DND-41 (cell line): ENCODE data around the gene SH3RF3.

Experiments used
- ATAC-seq: fragments of 200-7000 bp; cut with Tn5 transposase; 3 replicates; pipeline ENCODE4 v1.9.1; 2021; ENCODE audit warnings: low read depth; ENCODE audit not compliant: insufficient read depth
- DNase-seq: peaks from one replicate; pipeline ENCODE4 v3.0.0-alpha.2; 2020
- H2AFZ ChIP-seq: 2 replicates; pipeline ENCODE4 v1.6.0; 2012; ENCODE audit warnings: low read depth, low read length
- H3K27ac ChIP-seq: 2 replicates; pipeline ENCODE4 v1.5.1; 2012; ENCODE audit warnings: low read length, inconsistent platforms
- H3K27me3 ChIP-seq: fragments of 200-600 bp; sonication (generic); 2 replicates; pipeline ENCODE4 v1.6.0; 2012; ENCODE audit warnings: low read length, mild to moderate bottlenecking, inconsistent platforms; ENCODE audit not compliant: insufficient read depth, poor library complexity
- H3K36me3 ChIP-seq: 2 replicates; pipeline ENCODE4 v1.5.1; 2012; ENCODE audit warnings: low read length, inconsistent platforms; ENCODE audit not compliant: insufficient read depth
- H3K4me1 ChIP-seq: 2 replicates; pipeline ENCODE4 v1.5.1; 2012; ENCODE audit warnings: mild to moderate bottlenecking, low read length; ENCODE audit not compliant: insufficient read depth
- H3K4me2 ChIP-seq: 2 replicates; pipeline ENCODE4 v1.6.0; 2012; ENCODE audit warnings: mild to moderate bottlenecking, moderate library complexity, low read length, inconsistent platforms; ENCODE audit not compliant: insufficient read depth
- H3K4me3 ChIP-seq, 2 experiments: fragments of 200-600 bp in 1 of 2; shearing (Covaris generic) in 1 of 2; 2 replicates each; pipeline ENCODE4 v1.5.1; 2012 to 2016; ENCODE audit warnings: inconsistent platforms in 2 of 2, low read length in 2 of 2, mild to moderate bottlenecking in 2 of 2, low read depth in 1 of 2, moderate library complexity in 1 of 2
- H3K79me2 ChIP-seq: 2 replicates; pipeline ENCODE4 v1.6.0; 2012; ENCODE audit warnings: low read length, inconsistent platforms; ENCODE audit not compliant: insufficient read depth
- H3K9ac ChIP-seq: 2 replicates; pipeline ENCODE4 v1.6.0; 2012; ENCODE audit warnings: low read depth, mild to moderate bottlenecking, inconsistent platforms, low read length, moderate library complexity
- H3K9me3 ChIP-seq: 2 replicates; pipeline ENCODE4 v1.5.1; 2012; ENCODE audit warnings: low read length, moderate library complexity, mild to moderate bottlenecking, inconsistent platforms; ENCODE audit not compliant: insufficient read depth, severe bottlenecking
- H4K20me1 ChIP-seq: 2 replicates; pipeline ENCODE4 v1.6.0; 2012; ENCODE audit warnings: low read length; ENCODE audit not compliant: insufficient read depth
- EZH2 ChIP-seq: IDR thresholded peaks from 3 replicates; pipeline ENCODE4 v1.6.1; 2012; ENCODE audit warnings: borderline replicate concordance, low read depth, mild to moderate bottlenecking, moderate library complexity, low read length, inconsistent platforms; ENCODE audit not compliant: severe bottlenecking
- TF ChIP-seq, protein P1 (sequence below): IDR thresholded peaks from 2 replicates; pipeline ENCODE4 v1.5.1; 2012; ENCODE audit warnings: borderline replicate concordance, low read length, moderate library complexity, mild to moderate bottlenecking; ENCODE audit not compliant: poor library complexity, severe bottlenecking; ENCODE audit errors: extremely low read depth

SH3RF3 gene

DNA sequence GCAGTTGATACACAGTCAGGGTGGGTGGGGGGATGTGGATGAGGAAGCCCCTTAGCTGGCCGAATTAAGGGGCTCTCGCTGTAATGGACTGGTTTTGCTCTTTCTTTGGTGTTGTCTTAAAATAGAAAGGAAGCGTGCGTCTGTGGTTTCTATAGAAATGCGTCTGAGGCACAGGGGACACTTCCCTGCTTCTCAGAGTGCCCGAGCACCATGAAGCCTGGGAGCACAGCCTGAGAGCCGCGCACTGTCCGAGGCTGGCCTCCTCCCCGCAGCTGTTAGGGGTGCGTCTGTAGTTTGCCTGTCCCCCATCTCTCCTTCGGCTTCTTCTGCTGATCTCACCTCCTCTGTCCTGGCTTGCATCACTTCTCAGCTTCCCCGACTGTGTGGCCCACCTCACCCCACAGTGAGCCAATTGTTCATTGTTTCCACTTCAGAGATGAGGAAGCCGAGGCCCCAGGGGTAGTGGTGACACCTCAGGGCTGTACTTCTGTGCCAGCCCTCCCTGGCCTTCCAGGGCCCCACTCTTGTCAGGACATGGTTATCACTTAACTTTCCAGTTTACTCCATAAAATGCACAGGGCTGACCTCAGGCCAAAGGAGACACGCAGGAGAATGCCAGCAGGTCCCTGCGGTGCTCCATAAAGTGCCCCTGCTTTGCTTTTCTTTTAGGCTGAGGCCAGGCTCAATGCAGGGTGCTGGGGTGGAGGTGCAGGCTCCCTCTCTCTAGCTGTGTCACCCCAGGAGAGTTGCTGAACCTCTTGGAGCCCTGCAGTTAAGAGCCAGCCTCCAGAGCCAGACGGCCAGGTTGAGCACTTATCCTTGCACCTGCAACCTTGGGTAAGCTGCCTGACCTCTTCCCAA lies 274.2 kb downstream of the SH3RF3 start:
- Histone ChIP-seq H3K79me2 (no peaks in the 10 kb centered on the region), H4K20me1 (peaks cover 5% of the 10 kb centered on the region; the same call in 1 of the 2 replicates), H3K4me2 (no peak overlapping the region), H3K27me3 (peaks cover 2% of the 10 kb centered on the region), H2AFZ (no peak overlapping the region), H3K27ac (no peak overlapping the region), H3K9ac (no peak overlapping the region), H3K4me3 (no peak overlapping the region), H3K36me3 (no peaks in the 10 kb centered on the region), H3K9me3 (no peaks in the 10 kb centered on the region), H3K4me1 (no peaks in the 10 kb centered on the region)
- DNase-seq (no peak), ATAC-seq (no peak)
- TF ChIP-seq EZH2: no peak
- TF ChIP-seq, protein P1, sequence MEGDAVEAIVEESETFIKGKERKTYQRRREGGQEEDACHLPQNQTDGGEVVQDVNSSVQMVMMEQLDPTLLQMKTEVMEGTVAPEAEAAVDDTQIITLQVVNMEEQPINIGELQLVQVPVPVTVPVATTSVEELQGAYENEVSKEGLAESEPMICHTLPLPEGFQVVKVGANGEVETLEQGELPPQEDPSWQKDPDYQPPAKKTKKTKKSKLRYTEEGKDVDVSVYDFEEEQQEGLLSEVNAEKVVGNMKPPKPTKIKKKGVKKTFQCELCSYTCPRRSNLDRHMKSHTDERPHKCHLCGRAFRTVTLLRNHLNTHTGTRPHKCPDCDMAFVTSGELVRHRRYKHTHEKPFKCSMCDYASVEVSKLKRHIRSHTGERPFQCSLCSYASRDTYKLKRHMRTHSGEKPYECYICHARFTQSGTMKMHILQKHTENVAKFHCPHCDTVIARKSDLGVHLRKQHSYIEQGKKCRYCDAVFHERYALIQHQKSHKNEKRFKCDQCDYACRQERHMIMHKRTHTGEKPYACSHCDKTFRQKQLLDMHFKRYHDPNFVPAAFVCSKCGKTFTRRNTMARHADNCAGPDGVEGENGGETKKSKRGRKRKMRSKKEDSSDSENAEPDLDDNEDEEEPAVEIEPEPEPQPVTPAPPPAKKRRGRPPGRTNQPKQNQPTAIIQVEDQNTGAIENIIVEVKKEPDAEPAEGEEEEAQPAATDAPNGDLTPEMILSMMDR: no peak

DNA sequence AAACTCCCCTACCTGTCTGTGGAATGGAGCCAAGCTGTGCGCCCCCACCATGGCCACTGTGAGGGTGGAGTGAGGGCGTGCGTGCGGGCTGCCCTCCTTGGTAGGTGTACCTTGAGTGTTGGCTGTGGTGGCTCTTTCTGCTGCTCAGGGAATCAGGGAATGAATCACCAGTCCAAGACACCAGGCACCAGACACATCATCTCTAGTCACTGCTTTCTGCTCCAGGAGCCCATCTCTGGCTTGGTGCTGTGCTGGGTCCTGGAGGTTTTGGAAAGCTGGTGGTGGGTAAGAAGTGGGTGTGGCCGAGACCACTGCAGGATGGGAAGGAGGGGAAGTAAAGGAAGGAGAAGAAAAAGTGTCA lies 274.8 kb downstream of the SH3RF3 start:
- H3K4me2 ChIP-seq: no peak overlapping the region
- no peak overlapping the region for H2AFZ ChIP-seq
- DNase-seq: no peak
- no peaks in the 10 kb centered on the region for H3K79me2 ChIP-seq
- no peak overlapping the region for H3K9ac ChIP-seq
- peaks cover 5% of the 10 kb centered on the region; the same call in 1 of the 2 replicates for H4K20me1 ChIP-seq
- no peak for ATAC-seq
- H3K36me3 ChIP-seq: no peaks in the 10 kb centered on the region
- H3K4me1 ChIP-seq: no peaks in the 10 kb centered on the region
- H3K27ac ChIP-seq: no peak overlapping the region
- H3K4me3 ChIP-seq: no peak overlapping the region
- TF ChIP-seq, protein P1: no peak
- no peak for TF ChIP-seq EZH2
- no peaks in the 10 kb centered on the region for H3K9me3 ChIP-seq
- peaks cover 5% of the 10 kb centered on the region for H3K27me3 ChIP-seq

DNA sequence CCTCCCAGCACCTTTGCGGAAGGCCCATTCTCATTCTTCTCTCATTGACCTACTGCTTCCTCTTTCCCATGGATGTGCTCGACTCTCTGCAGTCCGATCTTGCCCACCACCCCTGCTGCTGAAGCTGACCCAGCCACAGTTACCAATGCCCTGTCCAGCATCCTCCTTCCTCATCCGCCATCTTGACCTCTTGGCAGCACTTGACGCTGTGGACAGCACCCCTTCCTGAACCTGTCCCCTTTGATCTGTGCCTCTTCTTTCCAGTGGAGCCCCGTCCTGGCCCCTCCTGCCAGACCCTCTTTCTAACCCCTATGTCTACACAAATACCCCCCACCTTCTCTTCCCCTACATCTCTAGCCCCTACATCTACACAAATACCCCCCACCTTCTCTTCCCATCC lies 275.7 kb downstream of the SH3RF3 start:
- Histone ChIP-seq H3K27me3 (peaks cover 5% of the 10 kb centered on the region), H3K4me2 (no peak overlapping the region), H3K36me3 (no peaks in the 10 kb centered on the region), H3K27ac (no peak overlapping the region), H3K9me3 (no peaks in the 10 kb centered on the region), H4K20me1 (peaks cover 5% of the 10 kb centered on the region; the same call in 1 of the 2 replicates), H3K9ac (no peak overlapping the region), H3K4me1 (no peaks in the 10 kb centered on the region), H3K4me3 (no peak overlapping the region), H2AFZ (no peak overlapping the region), H3K79me2 (no peaks in the 10 kb centered on the region)
- DNase-seq (no peak), ATAC-seq (no peak)
- TF ChIP-seq EZH2: no peak
- TF ChIP-seq, protein P1: no peak
